GM13977 (cell line): Measurements from ENCODE around the gene ATP4B.

Source experiments
- DNase-seq: peaks from one replicate; pipeline ENCODE4 v3.0.0; 2012; ENCODE audit warnings: low spot score
- CTCF ChIP-seq: IDR thresholded peaks from 2 replicates; pipeline ENCODE4 v1.5.1; 2012; ENCODE audit warnings: mild to moderate bottlenecking, control low read depth; ENCODE audit not compliant: insufficient read depth; ENCODE audit errors: extremely low read depth, missing control alignments
- in situ Hi-C: fragments of 300-500 bp; cut with MboI; formaldehyde crosslinking; loops from one replicate; pipeline ENCODE4 v1.12.0; 2022; ENCODE audit warnings: low sequenced_read_pairs, low pct_unique_long_range_greater_than_20kb, mixed read lengths, inconsistent platforms; ENCODE audit not compliant: unreplicated experiment

ATP4B gene

GRCh38 chr13:113656831-113657671 lies 947 bp downstream of the ATP4B start:
- no peak for TF ChIP-seq CTCF
- no peak for DNase-seq
- in situ Hi-C loops = no loop called here

- no peak for DNase-seq
- no peak for TF ChIP-seq CTCF
- in situ Hi-C loops = no loop called here
Observed at GRCh38 chr13:113656003-113656588, 1.9 kb downstream of the ATP4B start.

- in situ Hi-C loops = no loop called here
- DNase-seq = no peak
- TF ChIP-seq CTCF = no peak
Observed at GRCh38 chr13:113655346-113656002, 2.5 kb downstream of the ATP4B start.

- no peak for DNase-seq
- in situ Hi-C loops = no loop called here
- no peak for TF ChIP-seq CTCF
Observed at GRCh38 chr13:113654591-113655345, 3.2 kb downstream of the ATP4B start.

- no peak for TF ChIP-seq CTCF
- in situ Hi-C loops = no loop called here
- DNase-seq = no peak
Observed at GRCh38 chr13:113654175-113654560, 3.8 kb downstream of the ATP4B start.
